Mesendoderm (in vitro differentiated cells): ENCODE data around the gene ARMC5.

Experiments
- DNase-seq: peaks from one replicate; pipeline ENCODE4 v3.0.0; 2013
- H2AK5ac ChIP-seq: 2 replicates; pipeline ENCODE4 v1.6.1; 2013; ENCODE audit warnings: low read length, inconsistent platforms
- H2BK120ac ChIP-seq: 2 replicates; pipeline ENCODE4 v1.6.1; 2013; ENCODE audit warnings: low read depth, mild to moderate bottlenecking, low read length, moderate library complexity, mixed read lengths
- H2BK15ac ChIP-seq: replicated peaks from 2 replicates; pipeline ENCODE4 v1.6.1; 2013; ENCODE audit warnings: low read depth, mild to moderate bottlenecking, moderate library complexity
- H2BK5ac ChIP-seq: 2 replicates; pipeline ENCODE4 v1.6.1; 2013; ENCODE audit warnings: low read length, inconsistent platforms
- H3K18ac ChIP-seq: 2 replicates; pipeline ENCODE4 v1.6.1; 2013; ENCODE audit warnings: mild to moderate bottlenecking, low read length, mixed read lengths
- H3K23ac ChIP-seq: one replicate; pipeline ENCODE4 v1.6.1; 2013; ENCODE audit warnings: low read length
- H3K27ac ChIP-seq: 2 replicates; pipeline ENCODE4 v1.5.1; 2013; ENCODE audit warnings: low read depth, mild to moderate bottlenecking, inconsistent platforms, low read length, moderate library complexity
- H3K27me3 ChIP-seq: 2 replicates; pipeline ENCODE4 v1.6.1; 2013; ENCODE audit warnings: low read length, control low read depth, mild to moderate bottlenecking, inconsistent platforms; ENCODE audit not compliant: insufficient read depth, poor library complexity
- H3K36me3 ChIP-seq: 2 replicates; pipeline ENCODE4 v1.6.1; 2013; ENCODE audit warnings: low read length, inconsistent platforms; ENCODE audit not compliant: control insufficient read depth, insufficient read depth
- H3K4ac ChIP-seq: one replicate; pipeline ENCODE4 v1.6.1; 2013; ENCODE audit warnings: low read depth, mild to moderate bottlenecking, low read length, moderate library complexity
- H3K4me1 ChIP-seq: 2 replicates; pipeline ENCODE4 v1.6.1; 2013; ENCODE audit warnings: low read depth, low read length, inconsistent platforms; ENCODE audit not compliant: control insufficient read depth
- H3K4me2 ChIP-seq: 2 replicates; pipeline ENCODE4 v1.6.1; 2013; ENCODE audit warnings: low read length
- H3K4me3 ChIP-seq: 2 replicates; pipeline ENCODE4 v1.5.1; 2013; ENCODE audit warnings: mild to moderate bottlenecking, low read length
- H3K56ac ChIP-seq: one replicate; pipeline ENCODE4 v1.6.1; 2013; ENCODE audit warnings: low read length
- H3K79me1 ChIP-seq: 2 replicates; pipeline ENCODE4 v1.6.1; 2013; ENCODE audit warnings: low read length, inconsistent platforms
- H3K79me2 ChIP-seq: 2 replicates; pipeline ENCODE4 v1.6.1; 2013; ENCODE audit warnings: mild to moderate bottlenecking, low read length; ENCODE audit not compliant: control insufficient read depth, insufficient read depth
- H3K9ac ChIP-seq: 2 replicates; pipeline ENCODE4 v1.6.1; 2013; ENCODE audit warnings: low read length, inconsistent platforms
- H4K5ac ChIP-seq: one replicate; pipeline ENCODE4 v1.6.1; 2013; ENCODE audit warnings: low read length
- H4K8ac ChIP-seq: one replicate; pipeline ENCODE4 v1.6.1; 2013; ENCODE audit warnings: low read depth, mild to moderate bottlenecking, control low read depth, low read length, moderate library complexity
- WGBS: extraction: QIAGEN DNeasy Blood & Tissue Kit; methylation state at CpG from one replicate; pipeline ENCODE4 v1.1.7; 2013; ENCODE audit warnings: low lambda C conversion rate, missing lambda C conversion rate; ENCODE audit not compliant: insufficient coverage; ENCODE audit errors: extremely low coverage; 5-methylcytosine and 5-hydroxymethylcytosine counted together

Gene ARMC5

DNA sequence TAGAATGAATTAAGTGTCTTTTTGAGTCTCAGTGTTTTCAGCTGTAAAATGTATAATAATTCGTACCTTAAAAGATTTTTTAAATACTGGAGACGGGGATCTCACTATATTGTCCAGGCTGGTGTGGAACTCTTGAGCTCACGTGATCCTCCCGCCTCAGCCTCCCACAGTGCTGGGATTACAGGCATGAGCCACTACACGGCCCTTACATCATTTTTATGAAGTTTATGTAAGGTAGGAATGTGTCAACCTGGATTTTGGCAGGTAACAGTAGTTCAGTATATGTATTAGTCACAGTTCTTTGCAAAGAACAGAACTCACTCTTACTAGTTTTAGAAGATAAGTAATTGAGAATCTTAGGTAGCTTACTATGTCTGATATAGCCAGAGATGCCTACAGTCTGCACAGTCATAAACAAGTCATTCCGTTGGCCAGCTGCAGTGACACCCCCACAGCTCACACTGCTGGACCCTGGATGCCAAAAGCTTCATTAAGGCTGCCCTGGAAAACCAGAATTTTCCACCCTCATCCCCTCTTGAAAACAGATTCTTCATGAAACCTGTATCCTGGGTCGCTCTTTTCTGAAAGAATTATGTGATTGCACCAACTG is 30.6 kb upstream of the ARMC5 start:
- Histone ChIP-seq H3K9ac (no peak overlapping the region), H4K5ac (no peak overlapping the region), H2BK5ac (no peak overlapping the region), H3K79me2 (no peaks in the 10 kb centered on the region), H3K27me3 (peaks cover 5% of the 10 kb centered on the region), H2BK15ac (no peak overlapping the region), H3K36me3 (no peaks in the 10 kb centered on the region), H2BK120ac (no peak overlapping the region), H3K18ac (no peak overlapping the region), H2AK5ac (no peak overlapping the region), H4K8ac (no peak overlapping the region), H3K27ac (no peak overlapping the region), H3K4me3 (no peak overlapping the region), H3K4me2 (no peak overlapping the region), H3K23ac (no peak overlapping the region), H3K4me1 (no peaks in the 10 kb centered on the region), H3K4ac (no peak overlapping the region), H3K79me1 (no peaks in the 10 kb centered on the region), H3K56ac (no peak overlapping the region)
- no peak for DNase-seq
- no CpG with 5 or more reads among the region's 7 CpGs for WGBS

DNA sequence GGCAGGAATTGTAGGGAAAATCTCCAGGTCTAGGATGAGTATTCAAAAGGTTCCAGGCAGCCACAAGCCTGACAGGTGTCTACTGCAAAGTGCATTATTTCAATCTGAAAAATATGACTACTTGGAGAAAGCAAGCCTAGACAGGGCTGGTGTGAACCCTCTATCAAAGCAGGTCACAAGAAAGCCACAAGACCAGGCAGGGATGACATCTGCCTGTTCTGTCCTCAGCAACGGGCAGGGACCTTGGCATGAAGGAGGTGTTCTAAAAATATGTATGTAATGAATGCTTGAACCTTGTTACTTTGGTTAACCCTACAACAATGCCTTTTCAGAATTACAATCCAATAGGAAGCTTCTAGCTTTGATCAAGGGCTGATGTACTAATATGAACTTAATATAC is 30.0 kb upstream of the ARMC5 start:
- no peak overlapping the region for H2BK5ac ChIP-seq
- H3K56ac ChIP-seq = no peak overlapping the region
- no peak overlapping the region for H2BK120ac ChIP-seq
- H3K9ac ChIP-seq = no peak overlapping the region
- WGBS = no CpG with 5 or more reads among the region's 1 CpG
- no peak overlapping the region for H3K4me2 ChIP-seq
- no peaks in the 10 kb centered on the region for H3K79me1 ChIP-seq
- H3K4me3 ChIP-seq = no peak overlapping the region
- H3K4me1 ChIP-seq = no peaks in the 10 kb centered on the region
- no peaks in the 10 kb centered on the region for H3K36me3 ChIP-seq
- no peaks in the 10 kb centered on the region for H3K79me2 ChIP-seq
- peaks cover 5% of the 10 kb centered on the region for H3K27me3 ChIP-seq
- H3K23ac ChIP-seq = no peak overlapping the region
- no peak overlapping the region for H4K8ac ChIP-seq
- H3K18ac ChIP-seq = no peak overlapping the region
- H2AK5ac ChIP-seq = no peak overlapping the region
- no peak overlapping the region for H2BK15ac ChIP-seq
- no peak for DNase-seq
- no peak overlapping the region for H3K27ac ChIP-seq
- no peak overlapping the region for H3K4ac ChIP-seq
- H4K5ac ChIP-seq = no peak overlapping the region

DNA sequence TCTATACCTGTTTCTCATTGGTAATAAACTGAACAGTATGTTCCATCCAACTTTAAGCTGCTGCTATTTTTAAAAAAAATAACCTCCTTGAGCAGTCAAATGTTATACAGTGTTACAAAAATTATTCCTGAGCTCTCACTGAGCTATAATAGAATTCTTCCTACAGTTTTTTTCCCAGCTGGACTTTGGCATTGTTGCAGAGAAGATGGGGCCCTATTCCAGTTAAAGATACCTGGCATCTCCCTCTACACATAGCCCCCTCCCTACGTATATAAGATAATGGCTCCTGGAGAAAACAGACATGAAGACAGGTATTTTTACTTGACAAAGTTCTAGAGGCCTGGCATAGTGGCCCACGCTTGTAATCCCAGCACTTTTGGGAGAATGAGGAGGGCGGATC is 29.5 kb upstream of the ARMC5 start:
- Histone ChIP-seq H3K4me1 (no peaks in the 10 kb centered on the region), H3K9ac (no peak overlapping the region), H2BK5ac (no peak overlapping the region), H4K5ac (no peak overlapping the region), H3K36me3 (no peaks in the 10 kb centered on the region), H2BK120ac (no peak overlapping the region), H3K56ac (no peak overlapping the region), H3K4me3 (no peak overlapping the region), H2BK15ac (no peak overlapping the region), H4K8ac (no peak overlapping the region), H2AK5ac (no peak overlapping the region), H3K79me2 (no peaks in the 10 kb centered on the region), H3K4ac (no peak overlapping the region), H3K4me2 (no peak overlapping the region), H3K18ac (no peak overlapping the region), H3K79me1 (no peaks in the 10 kb centered on the region), H3K27me3 (peaks cover 5% of the 10 kb centered on the region), H3K23ac (no peak overlapping the region), H3K27ac (no peak overlapping the region)
- no CpG with 5 or more reads among the region's 3 CpGs for WGBS
- DNase-seq = no peak

DNA sequence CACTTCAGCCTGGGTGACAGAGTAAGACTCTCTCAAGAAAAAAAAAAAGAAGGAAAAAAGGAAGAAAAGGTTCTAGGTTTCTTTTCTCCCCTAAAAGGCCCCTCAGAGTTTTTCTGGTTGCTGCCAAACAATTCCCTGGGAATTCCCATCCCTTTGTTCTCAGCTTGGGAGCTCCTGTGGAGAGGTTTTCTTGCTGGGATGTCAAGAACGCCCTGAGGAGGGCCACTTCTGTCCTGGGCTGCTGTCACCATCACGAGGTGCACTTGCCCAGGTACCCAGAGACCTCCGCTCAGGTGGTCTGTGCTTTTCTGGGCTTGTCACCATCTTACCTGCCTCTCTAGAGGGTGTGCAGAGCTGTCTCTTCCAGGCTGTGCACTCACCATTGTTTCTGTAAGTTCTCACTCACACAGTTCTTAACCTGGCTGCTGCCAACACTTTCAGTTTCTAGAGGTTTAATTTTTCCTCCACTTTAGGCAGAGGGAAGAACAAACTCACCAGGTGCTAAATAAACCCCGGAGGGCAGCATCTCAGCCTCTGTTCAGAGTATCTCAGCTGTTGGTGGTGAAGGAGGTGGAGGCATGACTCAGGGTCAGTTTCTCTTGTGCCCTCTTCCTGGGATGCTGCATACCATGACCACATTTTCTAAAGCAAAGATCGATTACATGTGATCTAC is 28.8 kb upstream of the ARMC5 start:
- Histone ChIP-seq H3K36me3 (no peaks in the 10 kb centered on the region), H4K8ac (no peak overlapping the region), H3K9ac (no peak overlapping the region), H3K4me3 (no peak overlapping the region), H3K56ac (no peak overlapping the region), H3K18ac (no peak overlapping the region), H3K27ac (no peak overlapping the region), H3K4me2 (no peak overlapping the region), H2BK5ac (no peak overlapping the region), H2BK120ac (no peak overlapping the region), H4K5ac (no peak overlapping the region), H3K4ac (no peak overlapping the region), H2AK5ac (no peak overlapping the region), H3K27me3 (peaks cover 5% of the 10 kb centered on the region), H3K79me1 (no peaks in the 10 kb centered on the region), H3K4me1 (no peaks in the 10 kb centered on the region), H3K79me2 (no peaks in the 10 kb centered on the region), H3K23ac (no peak overlapping the region), H2BK15ac (no peak overlapping the region)
- WGBS = no CpG with 5 or more reads among the region's 5 CpGs
- DNase-seq = no peak

DNA sequence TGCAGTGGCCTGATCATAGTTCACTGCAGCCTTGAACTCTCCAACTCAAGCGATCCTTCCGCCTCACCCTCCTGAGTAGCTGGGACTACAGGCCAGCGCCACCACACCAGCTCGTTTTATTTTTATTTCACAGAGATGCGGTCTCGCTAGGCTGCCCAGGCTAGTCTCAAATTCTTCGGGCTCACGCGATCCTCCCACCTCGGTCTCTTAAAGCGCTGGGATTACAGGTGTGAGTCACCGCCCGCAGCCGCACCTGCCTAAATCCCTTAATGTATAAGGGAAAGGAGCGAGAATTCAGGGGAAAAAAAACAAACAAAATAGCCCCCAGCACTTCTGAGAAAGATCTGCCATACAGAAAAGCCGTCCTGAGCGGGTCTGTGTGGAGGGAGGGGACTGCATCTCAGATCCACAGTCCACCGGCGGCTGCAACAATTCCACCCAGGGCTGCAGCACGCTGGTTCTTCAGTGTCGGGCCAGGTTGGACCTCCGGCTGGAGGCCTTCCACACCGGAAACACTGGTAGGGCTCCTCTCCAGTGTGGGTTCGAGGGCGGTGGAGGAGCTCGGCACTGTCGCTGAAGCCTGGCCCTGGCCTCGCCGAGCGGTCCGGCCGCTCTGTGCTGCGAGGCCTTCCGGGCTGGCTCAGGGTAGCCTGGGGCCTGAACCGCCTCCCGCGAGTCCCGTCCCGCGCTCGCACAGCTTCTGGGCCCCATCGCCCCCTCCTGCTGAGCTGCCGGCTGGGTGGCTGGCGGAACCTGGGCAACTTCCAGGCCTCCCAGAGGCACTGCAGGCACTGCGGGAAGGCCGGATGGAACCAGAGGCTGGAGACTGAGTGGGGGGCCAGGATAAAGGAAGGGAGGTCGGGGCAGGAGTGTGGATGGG is 23.7 kb upstream of the ARMC5 start:
- Histone ChIP-seq H3K4ac (no peak overlapping the region), H2BK120ac (no peak overlapping the region), H3K4me3 (no peak overlapping the region), H3K79me1 (no peaks in the 10 kb centered on the region), H3K27me3 (no peaks in the 10 kb centered on the region), H4K5ac (no peak overlapping the region), H4K8ac (no peak overlapping the region), H3K56ac (no peak overlapping the region), H2BK5ac (no peak overlapping the region), H2AK5ac (no peak overlapping the region), H3K9ac (no peak overlapping the region), H3K18ac (no peak overlapping the region), H2BK15ac (no peak overlapping the region), H3K79me2 (no peaks in the 10 kb centered on the region), H3K23ac (no peak overlapping the region), H3K27ac (no peak overlapping the region), H3K4me2 (no peak overlapping the region), H3K4me1 (no peaks in the 10 kb centered on the region), H3K36me3 (no peaks in the 10 kb centered on the region)
- DNase-seq = no peak
- no CpG with 5 or more reads among the region's 47 CpGs for WGBS
